HG03097 (cell line): ENCODE data around the gene FUOM.

Experiments used
- ATAC-seq: cut with Tn5 transposase; IDR thresholded peaks from one replicate; pipeline ENCODE4 v1.9.1; 2021; ENCODE audit not compliant: unreplicated experiment, low FRiP score

FUOM gene

DNA sequence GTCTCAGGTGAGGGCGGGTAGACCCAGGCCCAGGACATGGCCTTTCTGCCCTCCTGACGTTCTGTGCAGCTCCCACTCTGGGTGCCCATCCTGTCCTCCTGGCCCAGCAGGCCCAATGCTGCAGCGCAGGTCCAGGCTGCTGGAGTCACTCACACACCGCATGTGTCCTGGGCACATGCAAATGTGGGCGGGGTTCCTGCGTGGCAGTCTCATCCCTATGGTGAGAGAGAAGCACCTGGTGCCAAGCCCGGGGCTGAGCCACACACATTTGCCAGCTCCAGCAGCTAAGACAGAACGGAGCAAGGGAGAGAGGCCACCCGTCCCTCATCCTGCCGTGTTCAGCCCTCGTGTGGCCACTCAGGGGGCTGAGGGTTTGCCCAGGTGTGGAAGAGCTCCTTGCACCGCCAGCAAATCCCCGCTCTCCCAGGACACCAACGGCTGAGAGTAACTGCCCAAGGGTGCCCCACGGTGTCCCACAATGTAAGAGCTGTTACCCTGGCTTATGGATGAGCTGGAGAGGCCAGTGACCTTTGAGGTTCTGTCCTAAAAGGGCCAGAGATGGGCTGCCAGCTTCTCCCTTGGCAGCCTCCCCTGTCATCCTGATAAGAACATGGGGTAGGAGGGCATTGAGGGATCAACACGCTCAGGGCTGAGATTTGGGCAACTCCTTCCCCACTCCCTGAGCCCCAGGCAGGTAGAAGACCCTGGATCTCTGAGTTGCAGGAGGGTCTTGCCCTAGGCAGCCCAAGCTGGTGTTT lies 4.4 kb downstream of the FUOM start:
- no peak for ATAC-seq

DNA sequence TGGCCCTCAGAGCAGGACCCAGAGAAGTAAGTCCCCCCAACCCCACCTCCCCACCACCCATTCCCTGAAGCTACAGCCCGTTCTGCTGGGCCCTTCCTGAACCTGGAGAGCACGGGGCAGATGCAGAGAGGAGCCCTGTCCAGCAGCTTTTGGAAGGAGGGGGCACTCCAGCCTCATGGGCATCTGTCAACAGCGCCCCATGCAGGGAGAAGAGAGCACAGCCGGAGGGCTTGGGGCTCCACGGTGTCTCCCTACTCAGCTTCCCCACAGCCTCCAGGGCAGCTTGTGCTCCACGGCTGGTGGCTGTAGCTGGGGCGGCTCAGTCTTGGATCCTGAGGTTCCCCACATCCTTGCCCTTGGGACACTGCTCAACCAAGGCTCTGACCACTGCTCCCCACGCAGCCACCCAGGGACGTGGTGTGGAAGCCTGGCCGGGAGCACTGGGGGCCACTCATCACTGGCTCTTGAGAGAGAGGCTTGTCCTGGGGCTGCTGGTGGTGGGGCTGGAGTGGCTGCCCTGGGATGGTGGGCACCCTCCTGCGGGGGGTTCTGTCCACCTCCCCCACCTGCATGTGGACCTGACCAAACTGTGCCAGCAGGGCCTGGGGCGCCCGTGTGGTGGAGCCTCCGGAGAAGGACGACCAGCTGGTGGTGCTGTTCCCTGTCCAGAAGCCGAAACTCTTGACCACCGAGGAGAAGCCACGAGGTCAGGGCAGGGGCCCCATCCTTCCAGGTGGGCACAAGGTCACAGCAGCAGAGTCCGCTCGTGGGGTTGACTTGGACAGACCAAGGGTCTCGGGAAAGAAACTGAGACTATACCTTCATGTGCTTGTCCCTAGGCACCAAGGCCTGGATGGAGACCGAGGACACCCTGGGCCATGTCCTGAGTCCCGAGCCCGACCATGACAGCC lies 6.2 kb downstream of the FUOM start:
- no peak for ATAC-seq

DNA sequence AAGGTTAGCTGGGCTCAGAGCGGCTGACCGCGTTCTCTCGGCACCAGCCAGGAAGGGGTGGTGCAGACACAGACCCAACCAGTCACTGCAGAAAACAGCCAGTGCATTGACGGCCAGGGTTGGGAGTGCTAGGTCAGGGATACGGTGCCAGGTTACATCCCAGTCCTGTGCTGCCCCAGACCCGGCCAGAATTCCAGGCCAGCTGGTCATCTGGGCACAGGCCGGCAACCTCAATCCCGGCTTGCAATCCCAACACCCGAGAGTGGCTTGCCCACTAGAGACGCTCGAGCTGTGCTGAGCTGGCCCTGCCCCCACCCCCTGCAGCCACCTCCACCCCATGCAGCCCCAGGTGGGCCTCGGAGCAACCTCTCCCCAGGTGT lies 6.9 kb downstream of the FUOM start:
- no peak for ATAC-seq

DNA sequence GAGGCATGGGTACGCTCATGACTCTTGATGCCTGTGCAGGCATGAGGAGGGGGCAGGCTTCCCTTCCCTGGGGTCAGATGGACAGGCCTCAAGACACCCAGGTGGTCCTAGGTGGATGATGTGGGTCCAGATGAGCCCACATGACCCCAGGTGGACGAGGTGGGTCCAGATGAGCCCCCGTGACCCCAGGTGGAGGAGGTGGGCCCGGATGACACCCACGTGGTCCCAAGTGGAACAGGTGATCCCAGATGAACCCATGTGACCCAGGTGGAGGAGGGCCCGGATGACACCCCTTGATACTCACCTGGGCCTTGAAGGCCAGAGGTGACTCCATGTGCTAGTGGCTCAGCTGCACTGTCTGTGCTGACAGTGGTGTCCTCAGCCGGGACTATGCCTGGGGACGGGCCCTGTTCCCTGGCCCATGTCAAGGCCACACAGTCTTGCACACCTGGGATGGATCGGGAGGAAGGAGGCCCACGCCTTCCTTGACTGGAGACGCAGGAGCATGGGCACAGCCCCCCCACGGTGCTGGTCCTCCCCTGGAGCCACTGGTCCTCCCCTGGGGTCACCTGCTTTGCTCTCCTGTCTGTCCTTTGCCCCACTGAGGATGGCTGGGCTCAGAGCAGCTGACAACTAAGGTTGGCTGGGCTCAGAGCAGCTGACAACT lies 7.4 kb downstream of the FUOM start:
- ATAC-seq = no peak

DNA sequence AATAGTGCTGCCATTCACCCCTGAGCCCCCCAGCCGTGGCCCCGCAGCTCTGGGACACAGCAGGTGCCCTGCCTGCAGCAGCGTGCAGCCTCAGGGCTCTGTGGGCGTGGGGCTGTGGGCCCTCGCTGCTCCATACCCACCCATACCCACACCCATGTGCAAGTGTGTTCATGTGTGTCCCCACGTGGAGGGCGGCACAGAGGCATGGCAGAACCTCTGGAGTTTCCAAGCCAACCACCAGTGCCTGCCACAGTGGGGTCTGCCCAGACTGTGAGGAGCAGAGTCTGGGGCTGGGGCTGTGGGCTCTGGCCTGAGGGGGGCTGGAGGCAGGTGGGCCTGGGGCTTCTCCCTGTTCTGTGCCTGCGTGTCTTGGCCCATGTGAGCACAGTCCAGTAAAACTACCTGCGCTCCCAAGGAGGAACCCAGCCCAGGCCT lies 8.2 kb downstream of the FUOM start:
- ATAC-seq = no peak

DNA sequence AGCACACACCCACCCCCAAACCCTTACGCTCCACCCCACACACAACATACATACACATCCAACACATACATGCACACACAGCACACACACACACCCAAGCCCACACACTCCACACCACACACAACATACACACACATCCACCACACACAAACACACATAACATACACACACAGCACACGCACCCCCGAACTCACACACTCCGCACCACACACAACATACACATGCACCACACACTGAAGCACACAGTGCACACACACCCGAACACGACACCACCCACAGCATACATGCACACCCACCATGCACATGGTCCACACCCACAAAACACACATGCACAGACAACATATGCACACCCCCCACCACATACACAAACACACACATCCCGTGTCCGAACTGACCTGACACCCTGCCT lies 8.7 kb downstream of the FUOM start:
- no peak for ATAC-seq

DNA sequence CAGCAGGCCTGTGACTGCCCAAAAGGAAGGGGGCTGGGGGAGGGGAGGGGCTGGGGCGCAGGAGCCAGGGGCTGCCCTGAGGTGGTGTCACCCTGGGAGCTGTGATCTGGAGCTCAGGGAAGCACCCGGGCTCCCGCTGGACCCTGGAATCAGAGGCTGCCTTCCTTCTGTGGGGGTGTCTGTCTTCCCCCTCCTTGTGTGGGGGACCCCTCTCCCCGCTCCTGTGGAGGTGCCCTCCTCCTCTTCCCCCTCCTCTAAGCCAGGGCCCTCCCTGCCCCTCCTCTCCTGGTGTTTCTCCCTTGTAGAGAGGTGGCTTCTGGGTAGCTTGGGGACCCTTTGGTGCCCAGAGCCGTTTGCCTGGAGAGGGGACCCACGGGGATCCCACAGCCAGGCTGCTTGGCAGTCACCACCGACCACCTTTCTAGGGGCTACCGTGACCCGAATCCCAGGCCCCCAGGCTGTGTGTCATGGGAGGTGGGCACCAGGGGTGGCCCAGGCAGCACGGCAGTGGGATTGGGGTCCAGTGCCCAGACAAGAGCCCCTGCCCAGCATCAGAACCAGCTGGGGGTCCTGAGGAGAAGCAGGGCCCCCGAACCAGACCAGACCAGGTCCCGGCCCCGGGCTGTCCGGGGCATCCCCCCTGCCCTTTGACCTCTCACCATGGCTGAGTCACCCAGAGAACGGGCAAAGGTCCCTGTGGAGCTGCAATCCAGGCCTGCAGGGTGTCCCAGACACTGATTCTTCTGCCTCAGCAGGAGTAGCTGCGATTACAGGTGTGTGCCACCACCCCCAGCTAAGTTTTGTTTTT lies 9.9 kb downstream of the FUOM start:
- ATAC-seq = no peak

DNA sequence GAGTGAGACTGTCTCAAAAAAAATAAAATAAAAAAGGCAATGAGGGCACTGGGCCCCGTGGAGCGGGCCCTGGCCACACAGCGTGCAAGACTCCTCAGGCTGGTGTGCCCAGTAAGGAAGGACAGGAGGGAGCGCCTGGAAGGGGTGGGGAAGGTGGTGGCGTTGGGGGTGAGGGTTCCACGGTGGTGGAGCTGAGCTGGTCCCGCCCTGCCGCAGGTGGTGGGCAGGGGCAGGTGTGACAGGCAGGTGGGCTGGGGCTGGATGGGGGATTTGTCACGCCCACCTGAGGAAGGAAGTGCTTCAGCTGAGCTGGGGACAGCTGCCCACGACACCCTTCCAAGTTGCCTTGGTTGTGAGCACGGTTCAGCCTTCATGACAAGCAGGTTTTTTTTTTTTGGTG lies 11.4 kb downstream of the FUOM start:
- no peak for ATAC-seq

DNA sequence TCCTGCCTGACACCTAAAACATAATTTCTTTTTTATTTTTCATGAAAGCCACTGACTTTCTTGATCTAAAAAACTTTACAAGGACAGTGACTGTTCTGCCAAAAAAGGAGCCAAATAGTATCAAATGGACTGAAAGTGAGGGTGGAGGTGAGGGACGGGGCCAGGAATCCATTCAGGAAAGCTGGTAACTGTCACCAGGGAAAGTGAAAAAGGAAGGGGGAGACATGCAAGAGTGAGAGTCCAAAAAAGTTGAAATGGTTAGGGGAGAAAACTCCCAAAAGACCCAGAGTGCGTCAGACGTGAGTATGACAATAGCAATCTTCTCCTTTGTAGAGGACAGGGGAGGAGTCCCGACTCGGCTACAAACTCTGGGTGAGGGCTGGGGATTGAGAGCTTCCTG lies 13.6 kb downstream of the FUOM start:
- no peak for ATAC-seq

DNA sequence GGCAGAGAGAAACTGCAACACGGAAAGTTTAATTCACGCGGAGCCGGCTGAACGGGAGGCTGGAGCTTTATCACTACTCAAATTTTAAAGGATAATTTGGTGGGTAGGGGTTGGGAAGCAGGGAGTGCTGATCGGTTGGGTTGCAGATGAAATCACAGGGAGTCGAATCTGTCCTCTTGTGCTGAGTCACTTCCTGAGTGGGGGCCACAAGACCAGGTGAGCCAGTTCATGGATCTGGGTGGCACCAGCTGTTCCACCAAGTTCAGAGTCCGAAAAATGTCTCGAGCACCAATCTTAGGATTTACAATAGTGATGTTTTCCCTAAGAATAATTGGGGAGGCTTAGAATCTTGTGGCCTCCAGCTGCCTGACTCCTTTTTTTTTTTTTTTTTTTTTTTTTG lies 14.3 kb downstream of the FUOM start:
- ATAC-seq = no peak

DNA sequence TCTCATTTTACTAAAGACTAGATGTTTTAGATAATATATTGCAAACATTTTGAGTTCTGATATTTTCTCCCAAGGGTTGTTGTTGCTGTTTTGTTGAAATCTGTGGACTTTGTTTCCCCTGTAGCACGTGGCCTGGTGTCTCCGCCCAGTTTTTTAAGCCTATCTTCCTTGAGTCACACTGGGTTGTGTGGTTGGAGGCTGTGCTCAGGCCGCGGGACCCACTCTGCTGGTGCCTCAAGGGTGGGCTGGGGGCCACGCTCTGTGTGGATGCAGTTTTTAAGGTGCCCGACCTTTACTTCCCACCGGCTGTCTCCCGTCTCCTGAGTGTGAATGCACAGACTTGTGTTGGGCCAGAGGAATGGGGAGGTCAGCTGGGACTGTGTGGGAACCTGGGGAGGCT lies 14.9 kb downstream of the FUOM start:
- ATAC-seq = no peak

DNA sequence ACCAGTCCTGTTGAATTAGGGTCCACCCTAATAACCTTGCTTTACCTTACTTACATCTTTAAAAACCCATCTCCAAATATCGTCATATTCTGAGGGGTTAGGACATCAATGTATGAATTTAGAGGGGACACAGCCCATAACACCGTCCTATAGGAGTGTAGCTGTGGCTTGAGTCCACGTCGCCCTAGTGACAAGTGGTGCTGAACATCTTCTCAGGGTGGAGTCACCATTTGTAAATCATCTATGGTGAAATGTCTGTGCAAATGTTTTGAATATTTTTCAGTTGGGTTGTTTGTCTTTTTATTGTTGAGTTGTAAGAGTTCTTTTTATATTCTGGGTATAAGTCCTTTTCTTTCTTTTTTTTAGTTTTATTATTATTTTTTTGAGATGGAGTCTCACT lies 15.8 kb downstream of the FUOM start:
- ATAC-seq = no peak

DNA sequence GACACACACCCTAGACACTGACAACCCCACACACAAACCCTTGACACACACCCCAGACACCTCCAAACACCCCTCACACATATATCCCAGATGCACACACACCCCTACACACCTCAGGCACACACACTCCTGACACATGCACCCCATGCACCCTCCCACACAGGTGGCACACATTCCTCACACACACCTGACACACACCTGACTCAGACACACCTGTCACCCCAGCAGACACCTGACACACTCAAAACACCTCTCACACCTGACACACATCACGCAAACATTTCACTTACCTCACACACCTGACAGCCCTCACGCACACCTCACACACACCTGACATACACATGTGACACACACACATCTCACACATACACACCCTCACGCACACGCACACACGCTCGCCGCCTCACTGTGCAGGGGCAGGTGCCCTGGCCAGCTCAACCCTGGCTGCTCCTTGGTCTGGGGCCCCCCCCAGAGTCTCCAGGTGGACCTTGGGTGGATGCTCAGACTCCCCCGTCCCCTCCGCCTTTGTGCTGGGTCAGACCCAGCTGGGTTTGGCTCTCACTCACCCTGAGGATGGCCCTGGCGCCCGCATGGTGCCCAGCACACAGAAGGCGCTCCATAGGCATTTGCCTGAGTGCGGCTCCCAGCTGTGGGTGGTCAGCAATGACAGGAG lies 18.0 kb downstream of the FUOM start:
- ATAC-seq = no peak

DNA sequence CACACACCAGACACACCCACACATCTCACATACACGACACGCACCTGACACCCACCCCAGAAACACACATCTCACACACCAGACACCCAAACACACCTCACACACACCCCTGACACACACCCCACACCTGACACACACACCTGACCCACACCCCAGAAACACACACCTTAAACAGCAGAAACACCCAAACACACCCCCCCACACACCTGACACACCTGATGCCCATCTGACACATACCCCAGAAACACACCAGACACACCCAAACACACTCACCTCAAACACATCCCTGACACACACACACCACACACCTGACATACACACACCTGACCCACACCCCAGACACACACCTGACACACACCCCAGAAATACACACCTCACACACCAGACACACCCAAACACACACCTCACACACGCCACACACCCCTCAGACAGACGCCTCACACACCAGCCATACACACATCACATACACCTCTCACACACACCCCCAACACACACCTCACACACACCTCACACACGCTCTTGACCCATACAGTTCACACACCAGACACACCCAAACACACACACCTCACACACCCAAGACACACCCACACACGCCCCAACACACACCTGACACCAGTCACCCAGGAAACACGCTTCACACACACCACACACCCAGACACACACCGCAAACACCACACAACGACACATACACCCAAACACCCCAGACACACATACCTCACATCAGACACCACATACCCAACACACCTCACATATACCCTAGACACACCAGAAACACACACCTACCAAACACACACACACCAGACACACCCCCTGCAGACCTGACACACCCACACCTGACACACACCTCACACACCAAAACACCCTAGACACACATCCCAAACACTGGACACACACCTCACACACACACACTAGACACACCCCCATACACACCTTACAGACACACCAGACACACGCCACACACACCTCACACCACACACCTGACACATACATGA lies 19.4 kb downstream of the FUOM start:
- no peak for ATAC-seq

DNA sequence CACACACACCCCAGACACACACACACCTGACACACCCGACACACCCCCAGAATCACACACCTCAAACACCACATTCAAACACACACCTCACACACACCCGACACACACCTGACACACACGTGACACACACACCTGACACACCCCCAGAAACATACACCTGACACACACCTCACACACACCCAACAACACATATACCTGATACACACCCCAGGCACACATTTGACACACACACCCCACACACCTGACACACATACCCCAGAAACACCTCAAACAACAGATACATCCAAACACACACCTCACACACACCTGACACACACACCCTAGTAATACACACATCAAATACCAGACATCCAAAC lies 20.5 kb downstream of the FUOM start:
- ATAC-seq = no peak

DNA sequence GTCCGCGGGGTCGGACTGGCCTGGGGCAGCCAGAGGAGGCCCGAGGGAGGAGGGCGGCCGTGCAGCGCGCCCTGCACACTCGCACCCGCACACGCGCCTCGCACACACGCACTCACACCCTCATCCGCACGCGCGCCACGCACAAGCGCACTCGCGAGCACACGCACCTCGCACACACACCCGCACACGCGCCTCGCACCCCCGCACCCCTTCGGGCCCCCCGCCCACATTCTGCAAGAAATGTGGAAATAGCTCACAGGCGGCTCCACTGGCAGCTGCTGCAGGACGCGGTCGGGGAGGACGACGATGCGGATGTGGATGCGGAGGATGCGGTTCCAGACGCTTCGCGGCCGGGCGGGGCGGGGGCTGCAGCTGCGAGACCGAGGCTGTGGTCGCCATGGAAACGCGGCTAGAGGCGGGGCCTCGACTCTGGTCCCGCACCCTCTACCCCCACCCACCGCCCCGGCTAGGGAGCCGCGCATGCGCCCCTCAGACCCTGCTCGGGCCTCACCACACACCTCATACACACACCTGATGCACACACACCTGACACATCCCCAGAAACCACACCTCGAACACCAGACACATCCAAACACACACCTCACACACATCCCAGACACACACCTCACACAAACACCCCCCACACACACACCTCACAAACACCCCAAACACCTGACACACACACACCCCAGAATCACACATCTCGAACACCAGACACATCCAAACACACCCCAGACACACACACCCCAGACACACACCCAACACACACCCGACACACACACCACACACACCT lies 21.0 kb downstream of the FUOM start, which contains the start of gene CALY:
TSS of gene CALY (minus strand) at position 320 of the 793 bp plus-strand sequence. CDS start 7,907 bp downstream, outside the sequence.
- no peak for ATAC-seq

DNA sequence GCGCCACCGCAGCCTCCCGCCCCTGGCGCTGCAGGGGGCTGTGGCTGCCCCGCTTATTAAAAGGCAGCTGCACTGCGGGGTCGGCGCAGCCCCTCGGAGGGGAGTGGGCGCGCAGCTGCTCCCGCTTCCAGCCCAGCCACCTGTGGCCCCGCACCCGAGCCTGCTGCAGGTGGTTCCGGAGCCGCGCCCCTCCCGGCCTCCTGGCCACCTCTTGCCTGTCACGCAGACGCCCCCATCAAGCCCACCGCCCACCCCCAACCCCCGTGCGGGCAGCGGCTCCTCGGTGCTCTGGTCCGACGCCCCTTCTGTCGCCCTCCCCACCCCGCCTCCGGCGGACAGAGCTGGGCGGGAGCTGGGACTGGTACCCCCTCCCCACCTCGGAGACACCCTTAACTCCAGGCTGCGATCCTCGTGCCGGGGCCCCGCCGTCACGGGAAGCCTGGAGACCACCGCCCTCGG lies 21.7 kb downstream of the FUOM start:
- ATAC-seq = no peak
